Measurements from ENCODE around the gene ARSG. TPM values are rescaled to one million over a fixed set of nuclear protein-coding genes. Genes with fewer than 3 reads are reported as not detected.
"Not testable (repeated sequence)": the region's sequence is repeated elsewhere in the genome, so short reads cannot be mapped to it uniquely, and the experiment has no call there.

The ARSG gene
- total RNA-seq, 6 donors from 2014 or later, result 3.6 to 16.8 (median 7.7) TPM

GRCh38 chr17:68359791-68360535 is 68.7 kb downstream of the ARSG start:
- Histone ChIP-seq H3K27me3 (no peaks in the 10 kb centered on the region), H3K9me3 (no peaks in the 10 kb centered on the region), H3K27ac (no peak overlapping the region), H3K36me3 (no peaks in the 10 kb centered on the region), H3K4me1 (no peaks in the 10 kb centered on the region), H3K4me3 (no peak overlapping the region)
- DNase-seq (no peak), ATAC-seq (ENCODE audit: low FRiP score in 2 of 2) (no peak)
- TF ChIP-seq EP300 (IDR thresholded peaks at IDR 0.05) (no peak), POLR2AphosphoS5 (IDR thresholded peaks at IDR 0.05) (no peak), CTCF (IDR thresholded peaks at IDR 0.05) (no peak), POLR2A (IDR thresholded peaks at IDR 0.05) (no peak)
- WGBS, 2 donors, result 79 to 86% methylated on average over 13 of the region's 13 CpGs

DNA sequence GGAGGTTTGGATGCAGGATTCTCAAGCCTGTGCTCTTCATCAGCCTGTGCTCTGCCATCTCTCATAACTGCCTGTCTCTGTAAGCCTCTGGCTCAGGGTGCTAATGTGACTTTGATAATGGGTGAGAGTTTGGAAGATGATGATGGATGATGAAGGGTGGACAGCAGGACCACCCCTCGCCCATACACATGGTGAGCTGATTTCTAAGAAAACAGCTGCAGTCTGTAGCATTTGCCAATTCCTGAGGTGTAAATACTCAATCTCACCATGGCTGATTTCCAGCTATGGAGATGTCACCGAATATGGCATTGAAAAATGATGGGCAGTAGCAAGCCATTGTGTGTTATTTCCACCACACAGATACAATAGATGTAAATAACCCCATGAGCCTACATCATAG is 74.2 kb downstream of the ARSG start:
- Histone ChIP-seq H3K9me3 (no peaks in the 10 kb centered on the region), H3K4me1 (no peaks in the 10 kb centered on the region), H3K4me3 (no peak overlapping the region), H3K27ac (no peak overlapping the region), H3K36me3 (no peaks in the 10 kb centered on the region), H3K27me3 (no peaks in the 10 kb centered on the region)
- DNase-seq, result no peak
- ATAC-seq (ENCODE audit: low FRiP score in 2 of 2), result no peak
- WGBS, 2 donors, result 72 to 83% methylated on average over 2 of the region's 2 CpGs
- TF ChIP-seq EP300 (IDR thresholded peaks at IDR 0.05), result no peak
- no peak for TF ChIP-seq POLR2AphosphoS5 (IDR thresholded peaks at IDR 0.05)
- TF ChIP-seq POLR2A (IDR thresholded peaks at IDR 0.05), result no peak
- TF ChIP-seq CTCF (IDR thresholded peaks at IDR 0.05), result no peak

DNA sequence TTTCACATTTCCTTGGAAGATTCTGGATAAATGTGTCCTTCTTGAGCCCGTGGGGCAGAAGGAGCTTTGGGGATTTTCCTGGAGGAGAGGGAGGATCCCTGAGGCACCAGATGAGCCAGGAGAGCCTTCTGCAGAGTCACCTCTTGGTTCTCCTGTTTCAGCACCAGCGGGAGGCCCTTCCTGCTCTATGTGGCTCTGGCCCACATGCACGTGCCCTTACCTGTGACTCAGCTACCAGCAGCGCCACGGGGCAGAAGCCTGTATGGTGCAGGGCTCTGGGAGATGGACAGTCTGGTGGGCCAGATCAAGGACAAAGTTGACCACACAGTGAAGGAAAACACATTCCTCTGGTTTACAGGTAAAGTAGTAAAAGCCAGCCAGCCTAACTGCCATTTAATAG is 77.1 kb downstream of the ARSG start:
- Histone ChIP-seq H3K27ac (no peak overlapping the region), H3K9me3 (no peaks in the 10 kb centered on the region), H3K4me3 (no peak overlapping the region), H3K36me3 (no peaks in the 10 kb centered on the region), H3K27me3 (no peaks in the 10 kb centered on the region), H3K4me1 (no peaks in the 10 kb centered on the region)
- TF ChIP-seq CTCF (IDR thresholded peaks at IDR 0.05), result no peak
- TF ChIP-seq POLR2A (IDR thresholded peaks at IDR 0.05), result no peak
- no peak for TF ChIP-seq EP300 (IDR thresholded peaks at IDR 0.05)
- TF ChIP-seq POLR2AphosphoS5 (IDR thresholded peaks at IDR 0.05), result no peak
- WGBS, 2 donors, result 0 to 79% methylated on average over 1 to 5 of the region's 5 CpGs
- DNase-seq (no peak), ATAC-seq (ENCODE audit: low FRiP score in 2 of 2) (no peak)

- TF ChIP-seq CTCF (IDR thresholded peaks at IDR 0.05), result no peak
- TF ChIP-seq EP300 (IDR thresholded peaks at IDR 0.05), result no peak
- no peak for TF ChIP-seq POLR2A (IDR thresholded peaks at IDR 0.05)
- no peak for TF ChIP-seq POLR2AphosphoS5 (IDR thresholded peaks at IDR 0.05)
- Histone ChIP-seq H3K4me3 (no peak overlapping the region), H3K27me3 (no peaks in the 10 kb centered on the region), H3K4me1 (peaks cover 21 to 30% (median 23%) of the 10 kb centered on the region in 4 donors), H3K9me3 (no peaks in the 10 kb centered on the region), H3K27ac (no peak overlapping the region), H3K36me3 (no peaks in the 10 kb centered on the region)
- WGBS, 2 donors, result 94 to 95% methylated on average over 8 of the region's 8 CpGs
- DNase-seq, result peak in 1 of 2 donors; percentile 40
- no peak for ATAC-seq (ENCODE audit: low FRiP score in 2 of 2)
These were observed 84.3 kb downstream of the ARSG start for GRCh38 chr17:68375566-68375965.

- 97 to 98% methylated on average over 2 of the region's 2 CpGs for WGBS, 2 donors
- not testable (repeated sequence) for H3K4me3 ChIP-seq; ATAC-seq (ENCODE audit: low FRiP score in 2 of 2); H3K27me3 ChIP-seq; H3K9me3 ChIP-seq; H3K27ac ChIP-seq; DNase-seq; H3K36me3 ChIP-seq
- H3K4me1 ChIP-seq, result peaks cover 21 to 30% (median 23%) of the 10 kb centered on the region in 4 donors
These were observed 84.9 kb downstream of the ARSG start for GRCh38 chr17:68376178-68376577.
